ENCODE data around the gene BARHL2.

Gene BARHL2

GRCh38 chr1:90708826-90709225, 8.3 kb downstream of the BARHL2 start:
- DNase-seq: no peak

GRCh38 chr1:90708236-90708786, 8.8 kb downstream of the BARHL2 start:
- no peak for DNase-seq

DNA sequence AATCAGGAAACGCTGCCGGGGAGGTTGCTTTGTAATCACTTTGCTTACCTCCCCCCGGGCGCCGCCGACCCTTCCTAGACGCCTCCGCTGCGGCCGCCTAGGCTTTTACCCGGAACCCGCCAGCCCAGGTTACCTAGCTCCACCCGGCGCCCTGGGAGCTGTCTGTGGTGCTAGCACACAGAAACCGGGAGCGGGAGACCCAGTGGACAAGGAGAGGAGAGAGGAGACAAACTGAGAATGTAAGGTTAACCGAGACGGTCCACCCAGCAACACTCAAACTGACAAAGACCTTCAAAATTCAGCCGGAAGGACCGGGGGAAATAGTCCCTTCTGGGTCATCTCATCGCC, 9.8 kb downstream of the BARHL2 start:
- no peak for DNase-seq

GRCh38 chr1:90706437-90707362, 10.4 kb downstream of the BARHL2 start:
- DNase-seq: peak; percentile 54

- no peak for DNase-seq
Observed at GRCh38 chr1:90705956-90706355, 11.1 kb downstream of the BARHL2 start.

- DNase-seq: no peak
Observed at GRCh38 chr1:90704817-90705216, 12.3 kb downstream of the BARHL2 start.

DNA sequence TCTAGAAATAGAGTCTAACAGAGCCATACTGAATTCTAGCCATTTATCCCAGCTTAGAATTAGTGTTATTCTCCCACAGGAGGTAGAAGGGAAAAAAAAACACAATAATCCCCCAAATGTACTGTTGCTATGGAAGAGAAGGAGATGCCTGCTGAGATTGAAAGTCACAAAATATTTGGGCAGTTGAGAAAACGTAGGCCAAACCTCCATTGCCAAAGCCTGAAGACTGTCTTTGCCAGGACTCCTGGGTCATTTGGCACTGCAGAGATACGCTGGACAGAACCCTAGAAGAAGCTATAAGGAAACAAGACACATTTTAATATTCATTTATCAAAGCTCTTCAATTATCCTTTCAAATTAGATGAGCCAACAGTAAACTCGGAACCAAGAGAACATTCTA, 22.3 kb downstream of the BARHL2 start:
- DNase-seq: no peak

- DNase-seq: no peak
Observed at GRCh38 chr1:90687747-90688146, 29.4 kb downstream of the BARHL2 start.

DNA sequence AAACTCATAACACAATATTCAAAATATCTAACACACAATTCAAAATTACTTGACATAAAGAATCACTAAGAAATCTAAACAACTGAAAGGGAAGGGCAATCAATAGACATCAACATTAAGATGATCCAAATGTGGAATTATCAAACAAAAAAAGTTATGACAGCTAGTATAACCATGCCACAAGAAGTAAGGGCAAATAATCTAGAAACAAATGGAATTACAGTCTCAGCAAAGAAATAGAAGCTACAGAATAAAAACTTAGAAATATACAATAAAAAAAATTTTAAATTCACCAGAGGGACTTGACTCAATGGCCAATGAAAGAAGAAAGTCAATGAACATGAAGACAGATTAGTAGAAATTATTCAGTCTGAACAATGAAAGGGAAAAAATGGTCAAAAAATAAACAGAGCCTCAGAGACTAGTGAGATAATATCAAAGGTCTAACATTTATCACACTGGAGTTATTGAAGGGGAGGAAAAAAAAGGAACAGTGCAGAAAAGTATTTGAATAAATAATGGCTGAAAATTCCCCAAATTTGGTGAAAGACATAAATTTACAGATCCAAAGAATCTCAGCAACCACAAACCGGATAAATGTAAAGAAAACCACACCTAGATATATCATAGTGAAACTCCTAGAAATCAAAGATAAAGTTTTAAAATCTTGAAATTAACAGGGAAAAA, 41.8 kb downstream of the BARHL2 start:
- DNase-seq: no peak

GRCh38 chr1:90671741-90672140, 45.4 kb downstream of the BARHL2 start:
- no peak for DNase-seq

GRCh38 chr1:90671251-90671650, 45.9 kb downstream of the BARHL2 start:
- DNase-seq: no peak

All from DMS79 (cell line).